HG03469 (cell line): ENCODE measurements around the gene HAND1.

ENCODE experiments used
- ATAC-seq: cut with Tn5 transposase; IDR thresholded peaks from one replicate; pipeline ENCODE4 v1.9.1; 2021; ENCODE audit warnings: mild to moderate bottlenecking, moderate library complexity, moderate number of reproducible peaks; ENCODE audit not compliant: unreplicated experiment

Gene HAND1

DNA sequence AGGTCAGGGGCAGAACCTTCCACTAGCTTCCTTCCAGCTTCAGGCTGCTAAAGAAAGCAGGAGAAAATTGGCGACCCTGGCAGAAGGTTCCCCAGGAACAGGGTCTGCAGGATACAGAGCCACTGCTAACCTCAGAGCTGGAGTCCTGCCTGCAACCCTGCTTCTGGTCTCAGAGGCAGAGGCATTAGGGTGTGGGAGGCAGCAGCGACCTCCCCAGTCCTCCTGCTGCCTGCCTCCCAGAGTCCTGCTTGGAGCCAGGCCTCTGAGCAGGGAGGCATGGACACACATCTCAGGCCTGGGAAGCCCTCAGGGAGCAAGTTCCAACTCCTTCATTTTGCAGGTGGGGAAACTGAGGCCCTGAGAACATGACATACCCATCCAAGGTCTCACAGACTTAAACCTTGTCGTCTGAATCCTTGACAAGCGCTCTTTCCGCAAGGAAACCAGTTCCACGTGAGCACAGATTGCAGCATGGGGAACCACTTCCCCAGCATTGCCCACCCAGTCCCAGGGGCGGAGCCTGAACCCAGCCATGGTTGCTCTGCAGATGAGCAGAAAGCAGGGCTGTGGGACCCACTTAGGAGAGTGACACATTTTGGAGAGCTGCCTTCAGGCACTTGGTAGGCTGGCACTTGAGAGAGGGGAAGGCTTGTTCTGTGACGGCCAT lies 28.2 kb upstream of the HAND1 start:
- ATAC-seq = no peak

DNA sequence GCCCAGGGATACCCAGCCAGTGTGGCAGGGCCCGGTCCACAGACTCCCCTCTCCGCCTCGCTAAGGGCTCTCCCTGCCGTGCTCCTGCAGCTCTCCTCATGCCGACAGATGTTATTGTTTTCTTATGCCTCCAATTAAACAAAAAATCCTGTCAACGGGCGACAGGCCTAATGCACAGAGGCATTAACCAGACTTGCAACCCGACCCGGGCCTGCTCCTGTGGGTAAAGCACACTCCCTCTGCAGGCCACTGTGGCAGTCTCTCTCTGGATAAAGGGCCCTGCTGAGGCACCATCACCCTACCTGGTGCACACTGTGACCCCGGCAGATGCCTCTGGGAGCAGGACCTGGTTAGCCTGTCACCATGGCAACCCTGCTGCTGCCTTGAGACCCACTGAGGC lies 27.5 kb upstream of the HAND1 start:
- no peak for ATAC-seq

DNA sequence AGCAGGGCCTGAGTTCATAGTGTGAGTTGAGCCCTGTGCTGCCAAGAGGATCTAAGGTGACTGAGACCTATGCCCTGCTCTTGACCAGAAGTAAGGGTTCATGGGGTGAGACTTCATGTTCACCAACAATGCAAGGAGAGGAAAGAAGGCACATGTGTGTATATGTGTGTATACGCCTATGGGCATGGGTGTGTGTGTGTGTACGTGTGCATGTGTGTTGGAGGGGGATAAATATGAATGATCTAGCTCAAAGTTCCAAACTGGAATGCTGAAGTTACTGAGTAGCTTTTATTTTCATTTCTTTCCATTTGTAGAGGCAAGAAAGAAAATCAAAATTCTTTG lies 25.6 kb upstream of the HAND1 start:
- ATAC-seq = no peak

DNA sequence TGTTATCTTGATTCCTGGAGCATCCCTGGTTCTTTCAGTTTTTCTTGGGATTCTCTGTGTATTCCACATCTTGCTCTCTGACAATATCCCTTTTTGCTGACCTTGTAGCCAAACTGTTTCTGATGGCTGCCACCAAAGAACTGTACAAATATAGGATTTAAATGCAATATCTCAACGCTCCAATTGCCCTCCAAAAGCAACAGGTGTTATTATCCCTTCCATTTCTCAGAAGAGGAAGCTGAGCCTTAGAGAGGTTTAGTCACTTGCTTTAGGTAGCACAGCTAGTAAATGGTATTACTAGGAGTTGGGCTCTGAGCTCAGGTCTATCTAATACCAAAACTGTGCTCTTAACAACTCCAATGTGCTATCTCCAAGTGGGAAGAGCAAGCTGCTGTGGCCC lies 24.2 kb upstream of the HAND1 start:
- no peak for ATAC-seq

DNA sequence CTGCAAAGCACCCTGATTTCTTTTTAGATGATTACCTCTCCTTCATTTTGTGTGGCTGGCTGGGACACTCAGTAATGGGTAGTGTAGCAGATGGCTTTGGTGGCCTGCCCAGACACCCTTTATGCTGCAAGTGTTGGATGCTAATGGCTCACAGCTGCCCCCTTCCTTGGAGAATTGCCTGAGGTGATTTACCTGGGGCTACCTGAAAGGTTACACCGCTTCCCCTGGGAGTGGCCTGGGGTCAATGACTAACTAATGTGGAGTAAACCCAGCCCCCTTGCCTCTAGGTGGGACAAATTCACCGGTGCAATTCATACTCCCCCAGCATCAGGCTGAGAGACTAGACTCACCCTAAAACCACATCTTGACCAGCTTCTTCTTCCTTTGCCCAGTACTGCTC lies 23.5 kb upstream of the HAND1 start:
- no peak for ATAC-seq

DNA sequence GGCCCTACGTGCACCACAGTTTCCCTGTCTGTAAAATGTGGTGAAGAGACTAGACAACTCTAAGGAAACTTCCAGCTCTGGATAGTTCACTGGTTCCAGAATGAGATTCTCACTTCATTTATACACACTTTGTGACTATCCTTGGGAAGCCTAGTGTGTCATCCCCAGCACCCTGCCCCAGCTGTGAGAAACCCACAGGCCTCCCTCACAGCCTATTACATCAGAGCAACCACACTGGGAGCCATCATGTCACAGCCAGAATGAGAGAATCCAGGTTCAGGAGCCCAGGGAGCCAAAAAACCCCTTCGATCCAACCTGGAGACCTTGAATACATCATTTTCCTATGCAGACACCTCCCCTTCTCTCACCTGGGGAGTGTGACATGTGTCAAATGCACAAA lies 21.0 kb upstream of the HAND1 start:
- no peak for ATAC-seq

DNA sequence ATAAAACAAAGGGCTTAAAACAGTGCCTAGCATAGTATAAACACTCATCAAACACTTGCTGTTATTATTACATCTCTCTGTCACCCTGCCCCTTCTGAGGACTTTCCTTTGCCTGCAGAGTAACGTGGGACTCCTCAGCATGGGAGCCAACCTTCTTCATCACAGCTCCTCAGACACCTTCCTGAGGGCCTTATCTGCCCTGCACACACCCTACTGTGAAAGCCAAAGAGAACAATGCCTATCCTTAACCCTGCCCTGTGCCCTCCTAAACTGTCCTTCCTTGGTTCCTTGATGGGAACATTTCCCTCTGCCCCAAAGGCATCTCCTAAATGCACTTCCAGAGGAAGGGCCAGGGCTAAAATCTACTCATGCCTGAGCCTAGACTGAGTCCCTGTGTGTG lies 20.6 kb upstream of the HAND1 start:
- ATAC-seq = no peak

DNA sequence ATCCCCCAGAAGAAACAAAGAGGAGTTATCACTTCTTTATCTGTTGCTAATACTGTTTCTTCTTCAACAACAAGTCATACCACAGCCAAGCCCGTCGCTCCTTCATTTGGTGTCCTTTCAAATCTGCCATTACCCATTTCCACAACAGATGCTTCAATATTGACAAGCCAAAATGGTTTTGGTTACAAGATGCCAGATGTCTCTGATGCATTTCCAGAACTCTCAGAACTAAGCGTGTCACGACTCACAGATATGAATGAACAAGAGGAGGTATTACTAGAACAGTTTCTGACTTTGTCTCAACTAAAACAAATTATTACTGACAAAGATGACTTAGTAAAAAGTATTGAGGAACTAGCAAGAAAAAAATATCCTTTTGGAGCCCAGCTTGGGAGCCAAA lies 16.0 kb upstream of the HAND1 start:
- ATAC-seq = no peak

DNA sequence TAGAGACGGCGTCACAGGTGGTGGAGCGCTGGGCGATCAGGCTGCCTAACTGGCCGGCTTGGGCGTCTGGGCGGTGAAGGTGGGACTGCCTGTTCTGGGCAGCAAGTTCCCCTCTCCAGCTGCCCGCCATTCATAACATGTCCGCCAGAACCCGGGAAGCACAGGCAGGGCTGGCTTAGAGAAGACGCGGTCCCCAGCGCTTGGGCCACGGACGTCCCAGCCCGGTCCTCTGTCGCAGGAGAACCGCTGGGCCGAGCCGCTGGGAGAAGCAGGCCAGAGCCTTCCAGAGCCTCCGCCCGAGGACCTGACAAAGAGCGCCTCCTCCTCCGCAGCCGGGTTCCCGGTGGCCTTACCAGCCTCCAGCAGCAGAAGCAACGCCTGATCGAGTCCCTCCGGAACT lies 15.2 kb upstream of the HAND1 start:
- ATAC-seq = no peak

DNA sequence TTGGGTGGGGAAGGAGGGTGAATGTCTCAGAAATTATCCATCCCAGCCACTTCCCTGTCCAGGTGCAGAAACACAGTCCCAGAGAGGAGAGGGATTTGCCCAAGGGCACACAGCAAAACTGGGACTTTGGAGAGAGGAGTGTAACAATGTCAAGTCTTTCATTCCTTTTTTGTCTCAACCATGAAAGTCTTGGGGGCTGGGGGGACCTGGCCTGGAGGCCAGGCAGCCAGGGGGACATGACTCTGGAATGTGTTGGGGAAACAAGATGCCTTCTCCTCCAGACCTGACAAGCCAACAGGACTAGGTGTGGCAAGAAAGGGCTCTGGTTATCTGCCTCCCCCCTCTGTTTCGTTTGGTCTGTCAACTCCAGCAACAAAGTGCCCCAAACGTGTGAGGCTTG lies 13.9 kb upstream of the HAND1 start:
- no peak for ATAC-seq

DNA sequence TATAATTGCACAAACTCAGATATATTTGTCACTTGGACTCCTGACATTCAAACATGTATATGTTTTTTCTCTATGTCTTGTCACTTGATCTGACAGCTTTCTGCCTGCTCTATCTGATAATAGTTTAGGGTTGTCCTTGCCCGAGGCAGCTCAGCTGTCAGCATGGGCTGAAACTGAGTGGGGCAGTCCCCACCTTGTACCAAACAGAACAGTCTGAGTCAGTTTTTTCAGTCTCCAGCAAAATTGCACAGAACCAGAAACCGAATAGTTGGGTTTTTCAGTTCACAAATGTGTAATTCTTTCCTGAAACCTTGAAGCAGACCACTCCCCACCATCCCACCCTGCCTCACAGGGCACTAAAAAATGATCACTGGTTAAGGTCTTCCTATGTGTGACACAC lies 9.5 kb upstream of the HAND1 start:
- peak; percentile 98 for ATAC-seq

DNA sequence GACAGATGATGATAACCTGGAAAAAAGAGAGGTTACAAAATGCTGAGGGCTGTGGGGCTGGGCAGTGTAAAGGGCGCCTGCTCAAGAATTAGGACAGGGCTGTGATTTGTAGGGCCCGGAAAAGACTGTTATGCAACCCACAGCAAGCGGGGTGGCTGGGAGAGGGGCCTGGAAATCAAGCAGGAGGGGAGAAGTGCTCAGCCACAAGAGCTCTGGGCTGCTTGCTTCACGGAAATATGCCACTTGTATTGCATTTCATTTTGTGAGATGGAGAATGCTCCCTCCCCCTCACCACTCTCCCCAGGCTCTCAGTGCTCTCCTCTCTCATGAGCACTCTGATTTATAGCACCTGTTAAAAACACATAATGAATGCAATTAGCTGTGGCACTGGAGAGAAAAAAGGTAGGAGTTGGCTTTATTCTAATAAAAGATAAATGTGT lies 8.4 kb upstream of the HAND1 start:
- no peak for ATAC-seq

DNA sequence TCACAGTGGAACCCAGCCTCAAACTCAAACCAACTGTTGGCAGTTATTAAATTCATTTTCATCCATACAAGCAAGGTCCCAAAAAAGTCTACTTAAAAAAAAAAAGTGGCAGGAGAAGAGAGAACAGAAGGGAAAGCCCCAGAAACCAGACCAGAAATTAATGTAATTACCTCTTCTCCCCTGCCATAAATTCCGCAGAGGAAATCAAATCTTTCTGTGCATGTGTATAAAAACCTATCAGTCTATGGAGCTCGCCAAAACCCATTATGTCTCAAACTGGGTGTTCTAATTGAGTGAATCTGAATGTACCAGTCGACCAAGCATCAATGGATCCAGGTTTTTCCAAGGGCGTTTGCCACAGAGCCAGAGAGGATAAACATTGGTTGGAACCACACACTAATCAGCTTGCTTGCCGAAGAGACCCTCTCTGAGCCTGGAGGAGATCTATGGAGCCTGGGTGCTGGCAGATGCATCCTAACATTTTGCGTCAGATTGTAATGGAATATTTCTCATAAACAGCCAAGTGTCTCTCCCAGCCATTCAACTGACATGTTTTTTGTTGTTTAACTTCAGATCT lies 7.9 kb upstream of the HAND1 start:
- ATAC-seq = no peak

DNA sequence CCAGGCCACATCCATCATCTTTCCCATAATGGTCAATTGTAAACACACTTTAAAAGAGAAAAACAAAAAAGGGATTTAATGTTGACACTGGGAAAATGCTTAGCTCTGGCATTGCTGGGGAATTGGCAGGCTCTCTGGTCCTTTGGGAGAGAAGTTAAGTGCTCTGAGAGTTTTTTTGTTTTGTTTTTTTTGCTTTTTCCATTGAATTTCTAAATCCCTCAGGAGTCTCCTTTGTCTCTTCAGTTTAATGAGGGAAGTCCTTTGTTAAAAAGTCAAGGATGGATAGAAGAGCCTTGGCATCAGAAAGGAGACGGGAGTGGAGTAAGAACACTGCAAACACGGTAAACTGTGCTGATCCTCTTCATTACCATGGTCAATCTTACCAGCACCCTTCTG lies 7.1 kb upstream of the HAND1 start:
- ATAC-seq = no peak

DNA sequence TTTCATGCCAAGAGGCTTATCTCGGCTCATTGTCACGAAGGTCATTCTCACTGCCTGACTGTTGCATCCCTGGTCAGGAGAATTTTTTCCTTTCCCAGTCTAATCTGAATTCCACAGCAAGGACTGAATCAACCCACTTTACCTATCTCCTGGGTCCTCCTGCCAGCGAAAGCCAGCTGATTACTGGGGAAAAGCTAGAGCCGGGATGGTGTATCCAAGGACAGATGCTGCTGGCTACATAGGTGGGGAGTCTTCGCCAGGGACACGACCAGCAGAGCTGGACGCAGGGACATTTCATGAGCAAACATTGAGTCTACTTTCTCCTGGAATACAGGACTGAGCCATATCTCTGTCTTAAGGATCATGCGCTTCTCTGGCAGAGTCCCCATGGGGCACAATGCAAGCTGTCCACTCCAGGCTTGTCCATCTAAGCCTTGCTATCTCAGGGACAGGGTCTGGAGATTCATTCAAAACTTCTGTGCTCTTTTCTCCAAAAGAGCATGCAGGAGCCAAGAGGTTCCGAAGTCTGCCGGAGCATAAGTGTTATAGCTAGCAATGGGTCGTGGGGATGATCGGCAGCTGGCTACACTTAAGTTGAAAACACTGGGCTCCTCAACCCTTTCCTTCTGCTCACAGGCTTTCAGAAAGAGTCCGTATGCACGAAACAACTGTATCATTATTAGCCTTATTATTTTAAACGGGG lies 6.5 kb upstream of the HAND1 start:
- no peak for ATAC-seq

DNA sequence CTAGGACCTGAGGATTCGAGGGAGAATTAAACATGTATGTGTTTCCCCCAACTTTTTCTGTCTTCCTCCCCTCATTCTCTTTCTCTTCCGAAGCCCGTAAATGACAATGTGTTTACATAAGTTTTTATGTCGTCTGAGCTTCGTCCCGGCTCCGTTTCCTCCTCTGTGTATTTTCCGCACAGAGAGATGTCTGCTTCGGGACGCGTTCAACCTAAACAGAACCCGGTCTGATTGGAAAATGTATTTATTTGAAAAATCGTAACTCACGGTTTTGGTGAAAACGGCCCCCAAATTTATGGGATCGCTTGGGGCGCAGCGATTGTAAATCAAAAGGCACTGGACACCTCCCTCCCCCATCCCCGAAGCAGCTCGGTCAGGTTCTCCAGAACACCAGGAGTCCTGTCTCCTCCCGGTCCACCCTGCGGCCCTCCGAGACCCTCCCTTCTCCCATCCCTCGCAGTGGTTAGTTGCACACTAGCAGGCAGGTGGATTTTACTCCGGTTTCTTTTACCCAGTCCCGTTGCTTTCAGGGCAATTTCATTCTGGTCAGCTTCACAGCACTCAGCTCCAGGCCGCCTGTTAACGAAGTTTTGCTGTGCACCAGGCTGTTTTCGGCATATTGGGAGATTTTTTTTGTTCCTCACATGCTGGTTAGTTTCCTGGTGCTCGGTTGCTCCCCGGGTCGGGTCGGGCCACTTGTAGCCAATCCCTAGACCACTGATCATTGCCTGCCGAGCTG lies 5.8 kb upstream of the HAND1 start:
- ATAC-seq = no peak

DNA sequence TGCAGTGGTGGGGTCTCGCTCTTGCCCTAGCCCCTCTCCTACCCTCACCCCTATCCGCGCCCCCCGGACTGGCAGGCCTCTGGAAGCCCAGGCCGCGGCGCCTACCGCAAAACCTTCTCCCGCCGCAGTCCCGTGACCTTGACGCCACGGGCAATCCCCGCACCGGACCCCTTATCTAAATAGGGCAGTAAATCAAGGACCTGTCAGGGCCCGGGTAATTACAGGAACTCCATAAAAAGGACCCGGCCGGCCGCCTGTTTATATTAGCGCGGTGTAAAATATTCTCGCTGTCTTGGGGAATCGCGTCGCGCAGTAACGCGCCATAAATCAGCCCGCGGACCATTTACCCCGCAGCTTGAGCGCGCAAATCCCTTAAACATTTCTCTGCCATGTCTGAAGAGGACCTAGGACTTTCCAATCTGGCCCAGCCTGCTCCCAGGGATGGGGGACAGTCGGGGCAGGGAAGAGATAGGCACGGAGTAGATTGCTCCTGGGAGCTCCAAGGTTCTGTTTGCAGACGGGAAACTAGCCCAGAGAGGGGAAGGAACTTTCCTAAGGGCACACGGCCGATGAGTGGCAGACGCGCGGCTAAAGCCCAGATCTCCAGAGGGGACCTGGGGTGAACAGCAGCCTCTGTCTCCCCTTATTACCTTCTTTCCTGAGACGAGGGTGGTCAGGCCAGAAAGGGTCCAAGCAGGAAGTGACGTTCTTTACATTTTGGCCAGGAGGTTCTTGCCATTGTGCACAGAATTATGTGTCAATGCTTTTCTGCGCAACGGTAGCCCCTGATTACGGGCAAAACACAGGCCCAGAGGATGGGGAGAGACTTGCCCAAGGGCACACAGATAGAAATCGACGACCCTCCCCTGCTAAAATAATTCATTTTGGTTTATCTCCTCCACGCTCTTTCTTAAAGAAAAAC lies 4.8 kb upstream of the HAND1 start:
- ATAC-seq = no peak

DNA sequence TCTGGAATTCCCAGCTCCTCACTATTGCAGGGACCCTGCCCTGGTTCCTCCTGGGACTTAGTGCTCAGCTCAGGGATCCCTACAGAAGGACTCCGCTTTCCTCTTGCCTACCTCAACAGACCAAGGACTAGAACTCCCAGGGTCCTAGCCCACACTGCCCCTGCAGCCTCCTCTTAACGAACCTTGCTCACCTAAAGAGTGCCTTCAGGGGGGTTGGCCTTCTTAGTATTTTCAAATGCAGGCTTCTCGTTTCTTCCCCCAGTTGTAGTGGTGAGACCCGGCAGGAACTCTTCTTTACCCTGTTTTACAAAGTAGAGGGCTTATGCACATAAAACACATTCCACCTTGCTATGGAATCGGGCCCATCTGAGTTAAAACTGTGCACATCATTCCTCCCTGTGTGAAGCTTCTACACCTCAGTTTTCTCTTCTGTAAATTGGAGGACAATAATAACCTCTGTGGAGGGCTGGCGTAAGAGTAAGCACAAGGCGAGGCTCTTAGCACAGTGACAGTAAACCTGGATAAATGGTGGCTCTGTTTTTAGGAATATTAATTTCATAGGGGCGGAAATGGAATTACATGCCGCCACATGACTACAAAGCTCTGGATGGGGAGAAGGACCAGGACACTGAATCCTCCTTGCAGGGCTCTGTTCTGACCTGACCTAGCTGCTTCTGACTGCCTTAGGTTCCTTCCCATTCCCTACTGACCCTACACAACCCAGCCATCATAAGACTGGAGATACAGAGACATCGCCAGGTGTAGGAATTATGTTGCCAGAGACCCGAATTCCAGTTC lies 3.8 kb upstream of the HAND1 start:
- ATAC-seq = no peak

DNA sequence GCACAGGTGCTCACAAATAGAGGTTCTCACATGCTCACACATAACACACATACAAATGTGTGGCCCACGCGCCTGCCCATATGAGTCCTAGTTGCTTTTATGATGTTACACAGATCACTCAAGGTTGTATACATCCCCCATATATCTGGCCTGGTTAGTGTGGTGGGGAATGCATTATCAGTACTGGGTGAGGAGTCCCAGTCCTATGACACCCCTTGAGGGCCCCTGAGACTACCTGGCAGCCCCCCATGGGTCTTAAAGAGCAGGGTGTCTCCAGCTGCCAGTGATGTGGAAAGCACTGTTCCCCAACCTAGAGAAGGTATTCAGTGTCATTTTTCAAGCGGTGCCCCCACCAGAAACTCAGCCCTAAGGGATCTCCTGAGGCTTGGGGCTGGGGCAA lies 2.8 kb upstream of the HAND1 start:
- no peak for ATAC-seq
